HepG2 (cell line): ENCODE data around the gene NFIL3. TPM values are rescaled to one million over a fixed set of nuclear protein-coding genes. Genes with fewer than 3 reads are reported as not detected.
A peak's percentile ranks its signal among the peaks of the same experiment; 100 is the strongest.

Experiments
- ADNP ChIP-seq: sonication (generic); formaldehyde crosslinking; IDR thresholded peaks from 2 replicates; pipeline ENCODE4 v1.4.0; 2020; ENCODE audit warnings: missing genetic modification reagents
- DNMT3B ChIP-seq: conservative IDR thresholded peaks from 2 replicates; pipeline ENCODE4 v1.6.1; 2016; ENCODE audit warnings: missing biosample characterization, control low read depth
- EEA1 ChIP-seq: sonication (generic); formaldehyde crosslinking; IDR thresholded peaks from 2 replicates; pipeline ENCODE4 v1.5.1; 2020; ENCODE audit warnings: mild to moderate bottlenecking, missing genetic modification reagents, borderline replicate concordance
- FOXA3 ChIP-seq: IDR thresholded peaks from 2 replicates; pipeline ENCODE4 v1.6.1; 2016; ENCODE audit warnings: missing genetic modification reagents, missing compliant biosample characterization
- HOXA3 ChIP-seq: sonication (generic); formaldehyde crosslinking; IDR thresholded peaks from 2 replicates; pipeline ENCODE4 v1.5.0; 2020; ENCODE audit warnings: missing genetic modification reagents
- MEIS1 ChIP-seq: sonication (generic); formaldehyde crosslinking; IDR thresholded peaks from 2 replicates; pipeline ENCODE4 v1.9.0; 2021; ENCODE audit warnings: mild to moderate bottlenecking, missing genetic modification reagents, moderate library complexity, borderline replicate concordance
- NCOA5 ChIP-seq: sonication (generic); formaldehyde crosslinking; IDR thresholded peaks from 2 replicates; pipeline ENCODE4 v1.4.0; 2020; ENCODE audit warnings: missing genetic modification reagents
- NFE2L2 ChIP-seq: fragments of 150-350 bp; IDR thresholded peaks from 2 replicates; pipeline ENCODE4 v1.6.1; 2014; ENCODE audit warnings: low read length
- POLR2G ChIP-seq: fragments of 200-400 bp; formaldehyde crosslinking; IDR thresholded peaks from 2 replicates; pipeline ENCODE4 v1.6.1; 2018; ENCODE audit warnings: mild to moderate bottlenecking, low read depth, low read length, moderate library complexity
- SMC3 ChIP-seq: IDR thresholded peaks from 2 replicates; pipeline ENCODE4 v1.6.1; 2011; ENCODE audit warnings: low read length, improper control_type of control experiment
- ZBTB1 ChIP-seq: sonication (generic); formaldehyde crosslinking; IDR thresholded peaks from 2 replicates; pipeline ENCODE4 v1.4.0; 2020; ENCODE audit warnings: missing genetic modification reagents, borderline replicate concordance
- ZKSCAN8 ChIP-seq: IDR thresholded peaks from 2 replicates; pipeline ENCODE4 v1.6.1; 2016; ENCODE audit warnings: borderline replicate concordance, missing genetic modification reagents, missing compliant biosample characterization
- ZMYM2 ChIP-seq: sonication (generic); formaldehyde crosslinking; IDR thresholded peaks from 2 replicates; pipeline ENCODE4 v1.8.0; 2022; ENCODE audit warnings: mild to moderate bottlenecking, missing genetic modification reagents
- ZNF230 ChIP-seq: sonication (generic); formaldehyde crosslinking; IDR thresholded peaks from 2 replicates; pipeline ENCODE4 v1.4.0; 2020; ENCODE audit warnings: mild to moderate bottlenecking, missing genetic modification reagents
- ZNF546 ChIP-seq: sonication (generic); formaldehyde crosslinking; conservative IDR thresholded peaks from 2 replicates; pipeline ENCODE4 v1.8.1; 2023; ENCODE audit warnings: mild to moderate bottlenecking, missing genetic modification reagents
- ZNF772 ChIP-seq: sonication (generic); formaldehyde crosslinking; IDR thresholded peaks from 2 replicates; pipeline ENCODE4 v1.5.0; 2020; ENCODE audit warnings: mild to moderate bottlenecking, missing genetic modification reagents
- ZNF883 ChIP-seq: sonication (generic); formaldehyde crosslinking; IDR thresholded peaks from 2 replicates; pipeline ENCODE4 v1.5.1; 2020; ENCODE audit warnings: mild to moderate bottlenecking, missing genetic modification reagents; ENCODE audit errors: not compliant biosample characterization
- ZSCAN31 ChIP-seq: sonication (generic); formaldehyde crosslinking; IDR thresholded peaks from 2 replicates; pipeline ENCODE4 v1.5.0; 2020; ENCODE audit warnings: low read depth, mild to moderate bottlenecking, missing genetic modification reagents
- polyA plus RNA-seq, 8 experiments: library from polyadenylated mRNA; depleted of rRNA in 3 of 8; stranded (reverse) in 7 of 8; unstranded in 1 of 8; fragments of >200 nt; fragmentation: Illumina TruSeq in 4 of 8; extraction: Trizol in 4 of 8; gene quantifications; 2 replicates each; pipeline versions ENCODE4 v1.2.1 to v1.2.3, GENCODE V29; 2011 to 2016; ENCODE audit warnings: low read depth in 4 of 8, missing spikeins in 1 of 8, mixed read lengths in 1 of 8; ENCODE audit not compliant: insufficient read depth in 1 of 8
- total RNA-seq, 5 experiments: library from RNA; depleted of rRNA; stranded (reverse); fragments of >200 nt; fragmentation: Illumina TruSeq; extraction: Trizol; gene quantifications; 2 replicates each; pipeline ENCODE4 v1.2.3, GENCODE V29; 2016; ENCODE audit warnings: low read depth in 1 of 5
- TF ChIP-seq, protein P1 (sequence below): sonication (generic); formaldehyde crosslinking; IDR thresholded peaks from 2 replicates; pipeline ENCODE4 v1.5.1; 2020; ENCODE audit warnings: mild to moderate bottlenecking, missing genetic modification reagents, borderline replicate concordance
- TF ChIP-seq, protein P2 (sequence below): sonication (generic); formaldehyde crosslinking; IDR thresholded peaks from 2 replicates; pipeline ENCODE4 v1.8.0; 2022; ENCODE audit warnings: missing genetic modification reagents, mild to moderate bottlenecking, inconsistent platforms, borderline replicate concordance
- TF ChIP-seq, protein P3 (sequence below), 2 experiments: sonication (generic) in 1 of 2; formaldehyde crosslinking in 1 of 2; IDR thresholded peaks; 2 replicates each; pipeline versions ENCODE4 v1.6.1 to v1.9.0; 2014 to 2022; ENCODE audit warnings: antibody characterized with exemption in 1 of 2, borderline replicate concordance in 1 of 2, inconsistent platforms in 1 of 2, low read depth in 1 of 2, missing genetic modification reagents in 1 of 2
- TF ChIP-seq, protein P4 (sequence below): fragments of 450-650 bp; IDR thresholded peaks from 2 replicates; pipeline ENCODE4 v1.6.1; 2017

NFIL3 gene
- total and polyA plus RNA-seq, 2 of the 13 experiments (the other 11 are each of a cell fraction or from before 2014, with no cell fraction given), result 46.6 to 54.2 TPM

DNA sequence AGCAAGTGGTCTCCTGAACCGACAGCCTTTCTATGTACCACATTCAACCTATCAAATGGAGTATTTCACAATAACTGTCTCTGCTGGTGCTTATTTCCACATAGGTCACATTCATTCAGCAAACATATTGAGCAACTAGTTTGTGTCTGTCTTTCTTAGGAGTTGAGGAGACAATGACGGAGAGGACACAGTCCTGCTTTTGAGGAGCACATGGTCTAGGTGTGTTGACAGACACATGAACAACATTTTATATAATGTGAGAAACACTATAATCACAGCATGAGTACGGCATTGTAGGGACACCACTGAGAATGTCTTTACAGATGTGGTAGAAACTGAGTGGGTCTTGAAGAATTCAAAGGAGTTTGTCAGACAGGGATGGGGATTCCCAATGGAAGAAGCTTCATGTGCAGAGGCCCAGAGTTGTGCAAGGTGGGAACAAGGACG lies 28.5 kb downstream of the NFIL3 start (continued):
- TF ChIP-seq, protein P1, sequence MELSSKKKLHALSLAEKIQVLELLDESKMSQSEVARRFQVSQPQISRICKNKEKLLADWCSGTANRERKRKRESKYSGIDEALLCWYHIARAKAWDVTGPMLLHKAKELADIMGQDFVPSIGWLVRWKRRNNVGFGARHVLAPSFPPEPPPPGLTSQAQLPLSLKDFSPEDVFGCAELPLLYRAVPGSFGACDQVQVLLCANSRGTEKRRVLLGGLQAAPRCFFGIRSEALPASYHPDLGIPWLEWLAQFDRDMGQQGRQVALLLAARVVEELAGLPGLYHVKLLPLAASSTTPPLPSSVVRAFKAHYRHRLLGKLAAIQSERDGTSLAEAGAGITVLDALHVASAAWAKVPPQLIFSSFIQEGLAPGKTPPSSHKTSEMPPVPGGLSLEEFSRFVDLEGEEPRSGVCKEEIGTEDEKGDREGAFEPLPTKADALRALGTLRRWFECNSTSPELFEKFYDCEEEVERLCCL, result no peak
- TF ChIP-seq POLR2G (no peak), FOXA3 (CRISPR knock-in tag) (peak; percentile 96), ZBTB1 (CRISPR knock-in tag) (no peak), NFE2L2 (no peak), SMC3 (peak; percentile 63; the same call in 1 of the 2 replicates), ZNF772 (CRISPR knock-in tag) (no peak), ZNF230 (CRISPR knock-in tag) (no peak), HOXA3 (peak; percentile 59; the same call in 1 of the 2 replicates), ADNP (CRISPR knock-in tag) (no peak), ZSCAN31 (CRISPR knock-in tag) (no peak), MEIS1 (CRISPR knock-in tag) (no peak), DNMT3B (CRISPR knock-in tag) (no peak), ZKSCAN8 (CRISPR knock-in tag) (peak; percentile 93; the same call in 1 of the 2 replicates), ZNF546 (no peak), ZMYM2 (CRISPR knock-in tag) (0 out of 2 replicates have a peak, but pooled peaks have one; percentile 34), EEA1 (CRISPR knock-in tag) (no peak), ZNF883 (CRISPR knock-in tag) (no peak), NCOA5 (CRISPR knock-in tag) (no peak)
- TF ChIP-seq, protein P2, sequence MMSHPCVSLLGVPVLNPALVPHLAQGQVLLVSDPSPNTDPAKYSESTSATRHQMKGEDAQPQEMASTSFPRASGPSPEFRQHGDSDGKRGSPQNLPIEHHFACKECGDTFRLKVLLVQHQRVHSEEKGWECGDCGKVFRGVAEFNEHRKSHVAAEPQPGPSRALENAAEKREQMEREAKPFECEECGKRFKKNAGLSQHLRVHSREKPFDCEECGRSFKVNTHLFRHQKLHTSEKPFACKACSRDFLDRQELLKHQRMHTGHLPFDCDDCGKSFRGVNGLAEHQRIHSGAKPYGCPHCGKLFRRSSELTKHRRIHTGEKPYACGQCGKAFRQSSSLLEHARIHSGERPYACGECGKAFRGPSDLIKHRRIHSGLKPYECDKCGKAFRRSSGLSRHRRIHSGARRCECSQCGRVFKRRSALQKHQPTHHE (CRISPR knock-in tag), result no peak
- TF ChIP-seq, protein P3, sequence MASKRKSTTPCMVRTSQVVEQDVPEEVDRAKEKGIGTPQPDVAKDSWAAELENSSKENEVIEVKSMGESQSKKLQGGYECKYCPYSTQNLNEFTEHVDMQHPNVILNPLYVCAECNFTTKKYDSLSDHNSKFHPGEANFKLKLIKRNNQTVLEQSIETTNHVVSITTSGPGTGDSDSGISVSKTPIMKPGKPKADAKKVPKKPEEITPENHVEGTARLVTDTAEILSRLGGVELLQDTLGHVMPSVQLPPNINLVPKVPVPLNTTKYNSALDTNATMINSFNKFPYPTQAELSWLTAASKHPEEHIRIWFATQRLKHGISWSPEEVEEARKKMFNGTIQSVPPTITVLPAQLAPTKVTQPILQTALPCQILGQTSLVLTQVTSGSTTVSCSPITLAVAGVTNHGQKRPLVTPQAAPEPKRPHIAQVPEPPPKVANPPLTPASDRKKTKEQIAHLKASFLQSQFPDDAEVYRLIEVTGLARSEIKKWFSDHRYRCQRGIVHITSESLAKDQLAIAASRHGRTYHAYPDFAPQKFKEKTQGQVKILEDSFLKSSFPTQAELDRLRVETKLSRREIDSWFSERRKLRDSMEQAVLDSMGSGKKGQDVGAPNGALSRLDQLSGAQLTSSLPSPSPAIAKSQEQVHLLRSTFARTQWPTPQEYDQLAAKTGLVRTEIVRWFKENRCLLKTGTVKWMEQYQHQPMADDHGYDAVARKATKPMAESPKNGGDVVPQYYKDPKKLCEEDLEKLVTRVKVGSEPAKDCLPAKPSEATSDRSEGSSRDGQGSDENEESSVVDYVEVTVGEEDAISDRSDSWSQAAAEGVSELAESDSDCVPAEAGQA (IDR thresholded peaks at IDR 0.05; ENCODE audit: low read depth), result no peak
- TF ChIP-seq, protein P3 (CRISPR knock-in tag; IDR thresholded peaks at IDR 0.05; ENCODE audit: borderline replicate concordance), result no peak
- TF ChIP-seq, protein P4, sequence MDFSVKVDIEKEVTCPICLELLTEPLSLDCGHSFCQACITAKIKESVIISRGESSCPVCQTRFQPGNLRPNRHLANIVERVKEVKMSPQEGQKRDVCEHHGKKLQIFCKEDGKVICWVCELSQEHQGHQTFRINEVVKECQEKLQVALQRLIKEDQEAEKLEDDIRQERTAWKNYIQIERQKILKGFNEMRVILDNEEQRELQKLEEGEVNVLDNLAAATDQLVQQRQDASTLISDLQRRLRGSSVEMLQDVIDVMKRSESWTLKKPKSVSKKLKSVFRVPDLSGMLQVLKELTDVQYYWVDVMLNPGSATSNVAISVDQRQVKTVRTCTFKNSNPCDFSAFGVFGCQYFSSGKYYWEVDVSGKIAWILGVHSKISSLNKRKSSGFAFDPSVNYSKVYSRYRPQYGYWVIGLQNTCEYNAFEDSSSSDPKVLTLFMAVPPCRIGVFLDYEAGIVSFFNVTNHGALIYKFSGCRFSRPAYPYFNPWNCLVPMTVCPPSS, result no peak
